ENCODE results near the gene SMG6. TPM values are rescaled to one million over a fixed set of nuclear protein-coding genes. Genes with fewer than 3 reads are reported as not detected.
A peak's percentile ranks its signal among the peaks of the same experiment; 100 is the strongest.

SMG6 gene
- total RNA-seq, 4 donors from 2014 or later = 17.9 to 24.0 (median 20.1) TPM

DNA sequence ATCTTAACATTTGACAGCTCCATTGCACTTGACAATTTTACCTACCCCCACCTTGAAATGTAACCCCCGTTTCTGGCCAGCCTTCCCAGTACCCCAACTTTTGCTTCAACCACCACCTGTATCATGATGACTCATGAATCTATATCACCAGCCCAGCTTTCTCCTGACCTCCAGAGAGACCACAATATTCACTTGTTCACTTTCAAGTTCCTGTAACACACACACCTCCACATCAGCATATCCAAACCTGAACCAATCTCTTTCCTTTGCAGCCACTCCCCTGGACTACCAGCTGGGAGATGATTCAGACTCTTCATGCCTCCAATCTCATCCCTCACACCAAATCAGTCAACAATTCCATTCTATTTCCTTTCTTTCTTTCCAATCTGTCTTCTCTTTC is 8.0 kb downstream of the SMG6 start:
- TF ChIP-seq, protein P1, sequence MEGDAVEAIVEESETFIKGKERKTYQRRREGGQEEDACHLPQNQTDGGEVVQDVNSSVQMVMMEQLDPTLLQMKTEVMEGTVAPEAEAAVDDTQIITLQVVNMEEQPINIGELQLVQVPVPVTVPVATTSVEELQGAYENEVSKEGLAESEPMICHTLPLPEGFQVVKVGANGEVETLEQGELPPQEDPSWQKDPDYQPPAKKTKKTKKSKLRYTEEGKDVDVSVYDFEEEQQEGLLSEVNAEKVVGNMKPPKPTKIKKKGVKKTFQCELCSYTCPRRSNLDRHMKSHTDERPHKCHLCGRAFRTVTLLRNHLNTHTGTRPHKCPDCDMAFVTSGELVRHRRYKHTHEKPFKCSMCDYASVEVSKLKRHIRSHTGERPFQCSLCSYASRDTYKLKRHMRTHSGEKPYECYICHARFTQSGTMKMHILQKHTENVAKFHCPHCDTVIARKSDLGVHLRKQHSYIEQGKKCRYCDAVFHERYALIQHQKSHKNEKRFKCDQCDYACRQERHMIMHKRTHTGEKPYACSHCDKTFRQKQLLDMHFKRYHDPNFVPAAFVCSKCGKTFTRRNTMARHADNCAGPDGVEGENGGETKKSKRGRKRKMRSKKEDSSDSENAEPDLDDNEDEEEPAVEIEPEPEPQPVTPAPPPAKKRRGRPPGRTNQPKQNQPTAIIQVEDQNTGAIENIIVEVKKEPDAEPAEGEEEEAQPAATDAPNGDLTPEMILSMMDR (IDR thresholded peaks at IDR 0.05) = no peak
- TF ChIP-seq POLR2A (IDR thresholded peaks at IDR 0.05) = no peak
- Histone ChIP-seq H3K27me3 (no peaks in the 10 kb centered on the region), H3K4me3 (no peak overlapping the region), H3K9me3 (no peaks in the 10 kb centered on the region), H3K36me3 (peaks cover 10 to 99% (median 16%) of the 10 kb centered on the region in 3 donors), H3K4me1 (peaks cover 6 to 32% (median 16%) of the 10 kb centered on the region in 3 donors), H3K27ac (no peak overlapping the region)
- DNase-seq = no peak
- intact Hi-C loops (cut with DNase I) = no loop called here
- WGBS, 2 donors = 50 to 77% methylated on average over 1 of the region's 1 CpG

DNA sequence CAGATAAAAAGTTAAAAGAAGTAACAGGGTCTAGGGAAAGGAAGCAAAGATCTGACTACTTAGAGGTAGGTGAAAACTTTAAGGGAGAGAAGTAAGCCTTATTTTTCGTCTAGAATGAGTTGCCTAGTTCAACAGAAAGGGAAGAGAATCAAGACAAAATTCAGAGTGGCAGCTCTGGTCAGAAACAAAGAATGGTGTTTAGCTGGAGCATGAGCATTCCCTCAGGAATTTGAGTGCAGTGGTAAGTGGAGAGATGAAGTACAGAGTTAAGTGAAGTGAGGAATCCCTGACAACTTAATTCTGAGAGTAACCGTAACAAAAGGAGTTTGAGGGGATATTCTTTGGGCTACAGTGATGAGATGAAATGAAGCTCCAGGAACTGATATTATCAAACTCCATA is 11.5 kb downstream of the SMG6 start:
- peaks cover 6 to 18% (median 9%) of the 10 kb centered on the region in 3 donors for H3K4me1 ChIP-seq
- intact Hi-C loops (cut with DNase I) = no loop called here
- H3K27ac ChIP-seq = no peak overlapping the region
- H3K9me3 ChIP-seq = no peaks in the 10 kb centered on the region
- no peak for DNase-seq
- TF ChIP-seq, protein P1 (IDR thresholded peaks at IDR 0.05) = no peak
- TF ChIP-seq POLR2A (IDR thresholded peaks at IDR 0.05) = no peak
- H3K36me3 ChIP-seq = peaks cover 6 to 100% (median 12%) of the 10 kb centered on the region in 3 donors
- no peaks in the 10 kb centered on the region for H3K27me3 ChIP-seq
- H3K4me3 ChIP-seq = no peak overlapping the region
- WGBS, 2 donors = 86 to 89% methylated on average over 2 of the region's 2 CpGs

DNA sequence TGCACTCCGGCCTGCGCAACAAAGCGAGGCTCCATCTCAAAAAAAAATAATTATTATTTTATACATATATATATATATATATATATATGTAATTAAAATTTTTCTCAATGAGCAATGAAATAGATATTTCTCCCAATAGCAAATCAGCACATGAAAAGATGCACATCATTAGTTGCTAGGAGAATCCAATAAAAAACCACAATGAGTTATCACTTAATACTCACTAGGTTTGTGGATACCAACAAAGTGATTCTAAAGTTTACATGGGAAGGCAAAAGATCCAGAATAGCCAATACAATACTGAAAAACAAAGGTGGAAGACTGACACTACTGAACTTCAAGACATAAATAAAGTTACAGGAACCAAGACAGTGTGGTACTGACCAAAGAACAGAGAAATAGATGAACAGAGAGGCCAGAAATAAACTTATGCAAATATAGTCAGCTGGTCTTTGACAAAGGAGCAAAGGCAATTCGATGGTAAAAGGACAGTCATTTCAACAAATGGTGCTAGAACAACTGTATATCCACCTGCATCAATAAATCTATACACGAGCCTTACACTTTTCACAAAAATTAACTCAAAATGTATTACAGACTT is 13.6 kb downstream of the SMG6 start:
- intact Hi-C loops (cut with DNase I) = no loop called here
- DNase-seq = no peak
- Histone ChIP-seq H3K27ac (no peak overlapping the region), H3K4me3 (no peak overlapping the region), H3K9me3 (no peaks in the 10 kb centered on the region), H3K36me3 (peaks cover 0 to 100% (median 12%) of the 10 kb centered on the region in 3 donors), H3K27me3 (no peaks in the 10 kb centered on the region), H3K4me1 (no peaks in the 10 kb centered on the region)
- TF ChIP-seq, protein P1 (IDR thresholded peaks at IDR 0.05) = no peak
- TF ChIP-seq POLR2A (IDR thresholded peaks at IDR 0.05) = no peak
- 90% methylated on average over 5 of the region's 5 CpGs for WGBS, 2 donors

DNA sequence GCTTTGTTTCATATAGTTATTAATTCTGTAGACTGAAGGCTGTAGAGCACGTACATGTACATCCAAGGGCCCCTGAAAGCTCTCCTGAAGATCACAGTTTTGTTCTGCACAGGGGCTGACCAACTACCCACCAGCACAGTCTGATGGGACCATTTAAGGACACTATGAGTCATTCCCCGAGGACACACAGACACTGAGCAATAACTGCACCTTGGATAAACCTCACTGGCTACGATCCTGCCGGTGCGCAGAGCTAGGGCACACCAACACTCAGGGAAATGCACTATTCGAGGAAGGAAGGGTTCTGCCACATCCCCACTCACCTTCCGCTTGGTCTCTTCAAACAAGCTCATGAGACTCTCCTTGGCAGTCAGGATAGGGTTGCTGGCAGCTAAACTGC is 20.3 kb downstream of the SMG6 start:
- no peak for TF ChIP-seq POLR2A (IDR thresholded peaks at IDR 0.05)
- TF ChIP-seq, protein P1 (IDR thresholded peaks at IDR 0.05) = no peak
- no peak for DNase-seq
- Histone ChIP-seq H3K4me3 (no peak overlapping the region), H3K27me3 (no peaks in the 10 kb centered on the region), H3K27ac (no peak overlapping the region), H3K36me3 (peaks cover 23 to 100% (median 32%) of the 10 kb centered on the region in 3 donors), H3K4me1 (no peaks in the 10 kb centered on the region), H3K9me3 (no peaks in the 10 kb centered on the region)
- intact Hi-C loops (cut with DNase I) = no loop called here
- 76 to 85% methylated on average over 5 to 7 of the region's 7 CpGs for WGBS, 2 donors

DNA sequence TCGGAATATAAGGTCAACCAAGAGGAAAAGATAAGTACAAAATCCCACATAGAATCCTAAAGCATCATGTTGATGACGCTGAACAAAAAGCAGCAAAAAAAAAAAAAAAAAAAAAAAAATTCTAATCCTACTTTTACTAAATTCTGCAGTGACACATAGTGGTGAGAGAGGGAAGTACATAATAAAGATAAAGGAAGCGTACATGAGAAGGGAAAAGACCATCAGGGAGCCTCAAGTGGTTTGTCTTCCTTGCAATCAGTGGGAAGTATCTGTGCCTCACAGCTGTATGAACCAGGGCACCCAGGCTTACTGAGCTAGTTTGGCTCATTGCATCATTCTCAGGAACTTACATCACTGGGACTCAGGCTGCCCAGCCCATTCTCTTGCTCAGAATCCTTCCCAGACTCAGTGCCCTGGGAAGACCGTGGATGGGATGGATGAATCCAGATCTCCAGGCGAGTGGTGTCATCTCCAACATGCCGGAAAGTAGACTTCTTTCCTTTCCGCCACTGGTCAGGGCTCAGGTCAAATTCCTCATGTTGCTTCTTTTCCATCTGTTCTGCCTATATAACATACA is 21.2 kb downstream of the SMG6 start:
- H3K36me3 ChIP-seq = peaks cover 23 to 100% (median 32%) of the 10 kb centered on the region in 3 donors
- H3K27ac ChIP-seq = peak overlapping the region in 1 of 4 donors; percentile 30
- no peak for DNase-seq
- no peaks in the 10 kb centered on the region for H3K27me3 ChIP-seq
- WGBS, 2 donors = 57 to 59% methylated on average over 7 of the region's 7 CpGs
- H3K4me1 ChIP-seq = no peaks in the 10 kb centered on the region
- intact Hi-C loops (cut with DNase I) = no loop called here
- H3K9me3 ChIP-seq = no peaks in the 10 kb centered on the region
- H3K4me3 ChIP-seq = no peak overlapping the region
- TF ChIP-seq POLR2A (IDR thresholded peaks at IDR 0.05) = no peak
- TF ChIP-seq, protein P1 (IDR thresholded peaks at IDR 0.05) = peak; percentile 28 to 67 (median 60)

Measured in esophagus squamous epithelium (tissue), 5 donors.